GM12878 (cell line): Measurements from ENCODE around the gene PARD6B. TPM values are rescaled to one million over a fixed set of nuclear protein-coding genes. Genes with fewer than 3 reads are reported as not detected.

Source experiments
- ATAC-seq: fragments of 200-7000 bp; cut with Tn5 transposase; 3 replicates; pipeline ENCODE4 v1.9.1; 2020; ENCODE audit warnings: mild to moderate bottlenecking, moderate library complexity
- BruUV-seq: library from RNA; stranded (reverse); fragments of 400-500 nt; replicated peaks from 2 replicates; lab custom pipeline; 2021; lab: Mats Ljungman, UMichigan
- CTCF ChIA-PET: fragments of 300-600 bp; sonication (Branson Sonifier 250); formaldehyde crosslinking; extraction: SDS; loops from one replicate; lab custom pipeline; 2021; ENCODE audit warnings: inconsistent platforms; lab: Yijun Ruan, JAX
- POLR2A ChIA-PET: fragments of 350-600 bp; formaldehyde crosslinking; extraction: SDS; loops from one replicate; lab custom pipeline; 2021; ENCODE audit warnings: inconsistent platforms; lab: Charles Lee
- RAD21 ChIA-PET: fragments of 300-600 bp; sonication (Branson Sonifier 250); formaldehyde crosslinking; loops from one replicate; lab custom pipeline; 2023; ENCODE audit warnings: antibody characterized with exemption; ENCODE audit not compliant: unreplicated experiment; lab: Charles Lee
- SMC1A ChIA-PET: fragments of 300-600 bp; sonication (Branson Sonifier 250); formaldehyde crosslinking; loops from one replicate; lab custom pipeline; 2023; ENCODE audit not compliant: unreplicated experiment, uncharacterized antibody; lab: Charles Lee
- DNase-seq: peaks from one replicate; pipeline ENCODE4 v3.0.0-alpha.2; 2011; ENCODE audit warnings: low read depth, low spot score
- FAIRE-seq: peaks from 3 replicates; lab custom pipeline; 2011; peaks lifted over from hg19 to GRCh38; lab: Jason Lieb, UNC
- H2AFZ ChIP-seq: 2 replicates; pipeline ENCODE4 v1.6.0; 2011; ENCODE audit warnings: low read depth, low read length, control low read depth; ENCODE audit not compliant: control insufficient read depth
- H3K27ac ChIP-seq: 2 replicates; pipeline ENCODE4 v1.5.1; 2011; ENCODE audit warnings: control low read depth; ENCODE audit not compliant: control insufficient read depth, insufficient read depth
- H3K27me3 ChIP-seq, 2 experiments: replicated peaks in 1 of 2; 2 replicates each; pipeline versions ENCODE4 v1.6.0 to v1.6.1; 2011; ENCODE audit warnings: low read length in 1 of 2; ENCODE audit not compliant: control insufficient read depth in 2 of 2, insufficient read depth in 2 of 2
- H3K36me3 ChIP-seq, 2 experiments: 2 replicates each; pipeline ENCODE4 v1.5.1; 2011; ENCODE audit warnings: low read length in 1 of 2; ENCODE audit not compliant: control insufficient read depth in 2 of 2, insufficient read depth in 2 of 2
- H3K4me1 ChIP-seq: 2 replicates; pipeline ENCODE4 v1.6.1; 2011; ENCODE audit warnings: mild to moderate bottlenecking, low read length, moderate library complexity, mixed read lengths; ENCODE audit not compliant: control insufficient read depth, insufficient read depth
- H3K4me2 ChIP-seq: 2 replicates; pipeline ENCODE4 v1.6.0; 2011; ENCODE audit warnings: control low read depth; ENCODE audit not compliant: control insufficient read depth, insufficient read depth
- H3K4me3 ChIP-seq: fragments of 200-600 bp; sonication (generic); 2 replicates; pipeline ENCODE4 v1.5.1; 2016
- H3K79me2 ChIP-seq: 2 replicates; pipeline ENCODE4 v1.6.0; 2011; ENCODE audit warnings: low read length; ENCODE audit not compliant: control insufficient read depth, insufficient read depth
- H3K9ac ChIP-seq: 2 replicates; pipeline ENCODE4 v1.8.0; 2011; ENCODE audit warnings: low read length, control low read depth, mixed read lengths; ENCODE audit not compliant: control insufficient read depth, insufficient read depth
- H3K9me3 ChIP-seq: replicated peaks from 3 replicates; pipeline ENCODE4 v1.5.1; 2011; ENCODE audit warnings: mild to moderate bottlenecking, low read length; ENCODE audit not compliant: control insufficient read depth, insufficient read depth
- H4K20me1 ChIP-seq: 2 replicates; pipeline ENCODE4 v1.6.0; 2011; ENCODE audit not compliant: control insufficient read depth, insufficient read depth
- ETV6 ChIP-seq, 2 experiments: fragments of 450-650 bp in 1 of 2; IDR thresholded peaks in 1 of 2; conservative IDR thresholded peaks in 1 of 2; 2 replicates each; pipeline ENCODE4 v1.6.1; 2014; ENCODE audit warnings: antibody characterized with exemption in 1 of 2, borderline replicate concordance in 1 of 2, low read depth in 1 of 2, mild to moderate bottlenecking in 1 of 2, moderate library complexity in 1 of 2
- GABPA ChIP-seq: IDR thresholded peaks from 2 replicates; pipeline ENCODE4 v1.6.1; 2014; ENCODE audit warnings: antibody characterized with exemption, low read depth, mild to moderate bottlenecking, inconsistent platforms
- MEF2B ChIP-seq: fragments of 450-650 bp; IDR thresholded peaks from 2 replicates; pipeline ENCODE4 v1.6.1; 2018; ENCODE audit warnings: mild to moderate bottlenecking, moderate library complexity; ENCODE audit not compliant: partially characterized antibody, poor library complexity, severe bottlenecking
- NFXL1 ChIP-seq: fragments of 450-650 bp; IDR thresholded peaks from 2 replicates; pipeline ENCODE4 v1.6.1; 2017; ENCODE audit warnings: antibody characterized with exemption, mild to moderate bottlenecking, borderline replicate concordance
- TCF3 ChIP-seq: IDR thresholded peaks from 2 replicates; pipeline ENCODE4 v1.6.1; 2012; ENCODE audit warnings: low read depth, mild to moderate bottlenecking, low read length, borderline replicate concordance; ENCODE audit not compliant: insufficient read depth
- WGBS: methylation state at CpG from one replicate; pipeline ENCODE4 v1.1.6; 2016; ENCODE audit warnings: low lambda C conversion rate; ENCODE audit not compliant: insufficient replicate concordance, insufficient coverage; ENCODE audit errors: missing lambda C conversion rate; 5-methylcytosine and 5-hydroxymethylcytosine counted together
- in situ Hi-C: fragments of 300-500 bp; cut with MboI; formaldehyde crosslinking; loops from 9 replicates; pipeline ENCODE4 v1.14.3; 2018; ENCODE audit warnings: mixed read lengths
- intact Hi-C: fragments of 100-400 bp; cut with micrococcal nuclease; formaldehyde crosslinking; loops from one replicate; pipeline ENCODE4 v1.14.2; 2022; ENCODE audit not compliant: unreplicated experiment
- polyA plus RNA-seq, 11 experiments: library from polyadenylated mRNA; depleted of rRNA in 4 of 11; unstranded in 6 of 11; stranded (reverse) in 5 of 11; fragments of >200 nt; fragmentation: Nextera tagmentation in 4 of 11; fragmentation: Illumina TruSeq in 1 of 11; extraction: Ambion mirVana in 4 of 11; extraction: Trizol in 1 of 11; gene quantifications; 1 replicate in 1 of 11; 2 replicates in 10 of 11; pipeline versions ENCODE4 v1.2.1 to v1.2.3, GENCODE V29; 2011 to 2016; ENCODE audit warnings: inconsistent platforms in 2 of 11, missing spikeins in 2 of 11, low read depth in 1 of 11
- total RNA-seq, 4 experiments: library from RNA; depleted of rRNA in 3 of 4; stranded (reverse); fragments of >200 nt in 3 of 4; fragmentation: Illumina TruSeq in 1 of 4; extraction: Trizol in 1 of 4; gene quantifications; 2 replicates each; pipeline versions ENCODE4 v1.2.1 to v1.2.3, GENCODE V29; 2013 to 2021

Gene PARD6B
- total and polyA plus RNA-seq, 10 of the 15 experiments (the other 5 are each of a cell fraction or from before 2014, with no cell fraction given): 0.57 to 4.7 (median 2.0) TPM

- peak in 1 of 2 experiments; percentile 33; a peak in 1 of 4 replicates for TF ChIP-seq ETV6 (conservative IDR thresholded peaks at IDR 0.05 in 1 of 2, IDR thresholded peaks at IDR 0.05 in 1 of 2; ENCODE audit: borderline replicate concordance in 1 of 2, low read depth in 1 of 2)
- no peak for TF ChIP-seq MEF2B
- TF ChIP-seq TCF3: no peak
- TF ChIP-seq, all 136 proteins: peak for 1
- Histone ChIP-seq H3K9ac (no peak overlapping the region), H3K4me2 (no peak overlapping the region), H3K4me1 (no peaks in the 10 kb centered on the region), H3K9me3 (no peaks in the 10 kb centered on the region), H3K27me3 (peaks cover 0 to 2% of the 10 kb centered on the region in 2 experiments; a peak in 2 of 4 replicates), H3K4me3 (no peak overlapping the region), H3K36me3 (no peaks in the 10 kb centered on the region), H3K79me2 (no peaks in the 10 kb centered on the region), H3K27ac (no peak overlapping the region), H4K20me1 (no peaks in the 10 kb centered on the region), H2AFZ (no peak overlapping the region)
- ChIA-PET CTCF (interaction anchor here (1.0 kb wide), 1 partner anchor 38 kb away, joined by 3 read pairs; no protein-coding TSS in a partner anchor), RAD21 (no interaction called here), POLR2A (no interaction called here), SMC1A (no interaction called here)
- ATAC-seq (no peak), DNase-seq (no peak), FAIRE-seq (no peak)
- in situ Hi-C loops: no loop called here
- WGBS: 66% methylated on average over 13 of the region's 13 CpGs
- no TSS peak for BruUV-seq
- intact Hi-C loops: no loop called here
These were observed 20.1 kb upstream of the PARD6B start for GRCh38 chr20:50711113-50711825.

- peaks cover 0 to 2% of the 10 kb centered on the region in 2 experiments; a peak in 2 of 4 replicates for H3K27me3 ChIP-seq
- no peaks in the 10 kb centered on the region for H3K36me3 ChIP-seq
- H4K20me1 ChIP-seq: no peaks in the 10 kb centered on the region
- in situ Hi-C loops: no loop called here
- intact Hi-C loops: no loop called here
- FAIRE-seq (no peak), DNase-seq (no peak), ATAC-seq (no peak)
- no peak overlapping the region for H3K4me2 ChIP-seq
- POLR2A ChIA-PET: no interaction called here
- RAD21 ChIA-PET: no interaction called here
- SMC1A ChIA-PET: no interaction called here
- no peaks in the 10 kb centered on the region for H3K79me2 ChIP-seq
- no peak overlapping the region for H3K4me3 ChIP-seq
- no peak overlapping the region for H2AFZ ChIP-seq
- CTCF ChIA-PET: no interaction called here
- H3K9ac ChIP-seq: no peak overlapping the region
- 29% methylated on average over 7 of the region's 7 CpGs for WGBS
- H3K27ac ChIP-seq: no peak overlapping the region
- TF ChIP-seq GABPA: no peak
- TF ChIP-seq NFXL1: 0 out of 2 replicates have a peak, but pooled peaks have one; percentile 2
- TF ChIP-seq, all 136 proteins: peak for 1
- BruUV-seq: no TSS peak
- H3K9me3 ChIP-seq: no peaks in the 10 kb centered on the region
- no peaks in the 10 kb centered on the region for H3K4me1 ChIP-seq
These were observed 18.4 kb upstream of the PARD6B start for GRCh38 chr20:50712771-50713656.
